GM12878 (cell line): ENCODE measurements around the gene DYNC2H1. TPM values are rescaled to one million over a fixed set of nuclear protein-coding genes. Genes with fewer than 3 reads are reported as not detected.

Source experiments
- ATAC-seq: fragments of 200-7000 bp; cut with Tn5 transposase; 3 replicates; pipeline ENCODE4 v1.9.1; 2020; ENCODE audit warnings: mild to moderate bottlenecking, moderate library complexity
- BruUV-seq: library from RNA; stranded (reverse); fragments of 400-500 nt; replicated peaks from 2 replicates; lab custom pipeline; 2021; lab: Mats Ljungman, UMichigan
- CTCF ChIA-PET: fragments of 300-600 bp; sonication (Branson Sonifier 250); formaldehyde crosslinking; extraction: SDS; loops from one replicate; lab custom pipeline; 2021; ENCODE audit warnings: inconsistent platforms; lab: Yijun Ruan, JAX
- POLR2A ChIA-PET: fragments of 350-600 bp; formaldehyde crosslinking; extraction: SDS; loops from one replicate; lab custom pipeline; 2021; ENCODE audit warnings: inconsistent platforms; lab: Charles Lee
- RAD21 ChIA-PET: fragments of 300-600 bp; sonication (Branson Sonifier 250); formaldehyde crosslinking; loops from one replicate; lab custom pipeline; 2023; ENCODE audit warnings: antibody characterized with exemption; ENCODE audit not compliant: unreplicated experiment; lab: Charles Lee
- SMC1A ChIA-PET: fragments of 300-600 bp; sonication (Branson Sonifier 250); formaldehyde crosslinking; loops from one replicate; lab custom pipeline; 2023; ENCODE audit not compliant: unreplicated experiment, uncharacterized antibody; lab: Charles Lee
- DNase-seq: peaks from one replicate; pipeline ENCODE4 v3.0.0-alpha.2; 2011; ENCODE audit warnings: low read depth, low spot score
- FAIRE-seq: peaks from 3 replicates; lab custom pipeline; 2011; peaks lifted over from hg19 to GRCh38; lab: Jason Lieb, UNC
- H2AFZ ChIP-seq: 2 replicates; pipeline ENCODE4 v1.6.0; 2011; ENCODE audit warnings: low read depth, low read length, control low read depth; ENCODE audit not compliant: control insufficient read depth
- H3K27ac ChIP-seq: 2 replicates; pipeline ENCODE4 v1.5.1; 2011; ENCODE audit warnings: control low read depth; ENCODE audit not compliant: control insufficient read depth, insufficient read depth
- H3K27me3 ChIP-seq, 2 experiments: replicated peaks in 1 of 2; 2 replicates each; pipeline versions ENCODE4 v1.6.0 to v1.6.1; 2011; ENCODE audit warnings: low read length in 1 of 2; ENCODE audit not compliant: control insufficient read depth in 2 of 2, insufficient read depth in 2 of 2
- H3K36me3 ChIP-seq, 2 experiments: 2 replicates each; pipeline ENCODE4 v1.5.1; 2011; ENCODE audit warnings: low read length in 1 of 2; ENCODE audit not compliant: control insufficient read depth in 2 of 2, insufficient read depth in 2 of 2
- H3K4me1 ChIP-seq: 2 replicates; pipeline ENCODE4 v1.6.1; 2011; ENCODE audit warnings: mild to moderate bottlenecking, low read length, moderate library complexity, mixed read lengths; ENCODE audit not compliant: control insufficient read depth, insufficient read depth
- H3K4me2 ChIP-seq: 2 replicates; pipeline ENCODE4 v1.6.0; 2011; ENCODE audit warnings: control low read depth; ENCODE audit not compliant: control insufficient read depth, insufficient read depth
- H3K4me3 ChIP-seq: fragments of 200-600 bp; sonication (generic); 2 replicates; pipeline ENCODE4 v1.5.1; 2016
- H3K79me2 ChIP-seq: 2 replicates; pipeline ENCODE4 v1.6.0; 2011; ENCODE audit warnings: low read length; ENCODE audit not compliant: control insufficient read depth, insufficient read depth
- H3K9ac ChIP-seq: 2 replicates; pipeline ENCODE4 v1.8.0; 2011; ENCODE audit warnings: low read length, control low read depth, mixed read lengths; ENCODE audit not compliant: control insufficient read depth, insufficient read depth
- H3K9me3 ChIP-seq: replicated peaks from 3 replicates; pipeline ENCODE4 v1.5.1; 2011; ENCODE audit warnings: mild to moderate bottlenecking, low read length; ENCODE audit not compliant: control insufficient read depth, insufficient read depth
- H4K20me1 ChIP-seq: 2 replicates; pipeline ENCODE4 v1.6.0; 2011; ENCODE audit not compliant: control insufficient read depth, insufficient read depth
- ATF2 ChIP-seq: IDR thresholded peaks from 2 replicates; pipeline ENCODE4 v1.6.1; 2012; ENCODE audit warnings: low read length, inconsistent platforms
- ATF7 ChIP-seq: fragments of 450-650 bp; IDR thresholded peaks from 2 replicates; pipeline ENCODE4 v1.6.1; 2016; ENCODE audit warnings: low read depth, mild to moderate bottlenecking
- BMI1 ChIP-seq: fragments of 450-650 bp; IDR thresholded peaks from 2 replicates; pipeline ENCODE4 v1.6.1; 2016; ENCODE audit warnings: mild to moderate bottlenecking, moderate library complexity, borderline replicate concordance
- EP300 ChIP-seq, 2 experiments: fragments of 150-350 bp in 1 of 2; IDR thresholded peaks; 2 replicates each; pipeline ENCODE4 v1.6.1; 2011 to 2012; ENCODE audit warnings: low read depth in 2 of 2, low read length in 2 of 2, borderline replicate concordance in 1 of 2, improper control_type of control experiment in 1 of 2, inconsistent platforms in 1 of 2; ENCODE audit not compliant: control insufficient read depth in 1 of 2
- ESRRA ChIP-seq: IDR thresholded peaks from 2 replicates; pipeline ENCODE4 v1.6.1; 2012; ENCODE audit warnings: mild to moderate bottlenecking, low read length, improper control_type of control experiment
- GABPA ChIP-seq: IDR thresholded peaks from 2 replicates; pipeline ENCODE4 v1.6.1; 2014; ENCODE audit warnings: antibody characterized with exemption, low read depth, mild to moderate bottlenecking, inconsistent platforms
- NFIC ChIP-seq: IDR thresholded peaks from 2 replicates; pipeline ENCODE4 v1.6.1; 2012; ENCODE audit warnings: low read depth, mild to moderate bottlenecking, inconsistent platforms, low read length, moderate library complexity
- NFXL1 ChIP-seq: fragments of 450-650 bp; IDR thresholded peaks from 2 replicates; pipeline ENCODE4 v1.6.1; 2017; ENCODE audit warnings: antibody characterized with exemption, mild to moderate bottlenecking, borderline replicate concordance
- NKRF ChIP-seq: fragments of 450-650 bp; conservative IDR thresholded peaks from 2 replicates; pipeline ENCODE4 v1.6.1; 2017; ENCODE audit warnings: mild to moderate bottlenecking, moderate library complexity
- PML ChIP-seq: IDR thresholded peaks from 2 replicates; pipeline ENCODE4 v1.6.1; 2012; ENCODE audit warnings: low read length, inconsistent platforms
- POLR2AphosphoS5 ChIP-seq: IDR thresholded peaks from 2 replicates; pipeline ENCODE4 v1.6.1; 2011; ENCODE audit warnings: mild to moderate bottlenecking, low read length, inconsistent platforms
- RAD51 ChIP-seq: fragments of 450-650 bp; IDR thresholded peaks from 2 replicates; pipeline ENCODE4 v1.6.1; 2016; ENCODE audit warnings: moderate library complexity, mild to moderate bottlenecking, inconsistent platforms
- SRF ChIP-seq, 2 experiments: IDR thresholded peaks; 2 replicates each; pipeline ENCODE4 v1.6.1; 2011; ENCODE audit warnings: low read depth in 2 of 2, low read length in 2 of 2, mild to moderate bottlenecking in 1 of 2, moderate library complexity in 1 of 2
- USF2 ChIP-seq: IDR thresholded peaks from 2 replicates; pipeline ENCODE4 v1.6.1; 2011; ENCODE audit warnings: low read depth, low read length, improper control_type of control experiment, borderline replicate concordance
- YBX1 ChIP-seq: fragments of 450-650 bp; IDR thresholded peaks from 2 replicates; pipeline ENCODE4 v1.6.1; 2016; ENCODE audit warnings: antibody characterized with exemption
- WGBS: methylation state at CpG from one replicate; pipeline ENCODE4 v1.1.6; 2016; ENCODE audit warnings: low lambda C conversion rate; ENCODE audit not compliant: insufficient replicate concordance, insufficient coverage; ENCODE audit errors: missing lambda C conversion rate; 5-methylcytosine and 5-hydroxymethylcytosine counted together
- in situ Hi-C: fragments of 300-500 bp; cut with MboI; formaldehyde crosslinking; loops from 9 replicates; pipeline ENCODE4 v1.14.3; 2018; ENCODE audit warnings: mixed read lengths
- intact Hi-C: fragments of 100-400 bp; cut with micrococcal nuclease; formaldehyde crosslinking; loops from one replicate; pipeline ENCODE4 v1.14.2; 2022; ENCODE audit not compliant: unreplicated experiment
- polyA plus RNA-seq, 11 experiments: library from polyadenylated mRNA; depleted of rRNA in 4 of 11; unstranded in 6 of 11; stranded (reverse) in 5 of 11; fragments of >200 nt; fragmentation: Nextera tagmentation in 4 of 11; fragmentation: Illumina TruSeq in 1 of 11; extraction: Ambion mirVana in 4 of 11; extraction: Trizol in 1 of 11; gene quantifications; 1 replicate in 1 of 11; 2 replicates in 10 of 11; pipeline versions ENCODE4 v1.2.1 to v1.2.3, GENCODE V29; 2011 to 2016; ENCODE audit warnings: inconsistent platforms in 2 of 11, missing spikeins in 2 of 11, low read depth in 1 of 11
- total RNA-seq, 4 experiments: library from RNA; depleted of rRNA in 3 of 4; stranded (reverse); fragments of >200 nt in 3 of 4; fragmentation: Illumina TruSeq in 1 of 4; extraction: Trizol in 1 of 4; gene quantifications; 2 replicates each; pipeline versions ENCODE4 v1.2.1 to v1.2.3, GENCODE V29; 2013 to 2021
- TF ChIP-seq, protein P1 (sequence below), 3 experiments: IDR thresholded peaks in 2 of 3; conservative IDR thresholded peaks in 1 of 3; 2 replicates each; pipeline ENCODE4 v1.5.1; 2011; ENCODE audit warnings: low read depth in 3 of 3, low read length in 3 of 3, mild to moderate bottlenecking in 3 of 3, control low read depth in 2 of 3, moderate library complexity in 2 of 3, inconsistent platforms in 1 of 3, mixed read lengths in 1 of 3; ENCODE audit not compliant: control insufficient read depth in 2 of 3, insufficient read depth in 1 of 3; ENCODE audit errors: extremely low read depth in 1 of 3

Gene DYNC2H1
- total and polyA plus RNA-seq, 10 of the 15 experiments (the other 5 are each of a cell fraction or from before 2014, with no cell fraction given) = 0.12 to 3.9 (median 0.23) TPM; not detected in 2

GRCh38 chr11:103433386-103434072 lies 324.3 kb downstream of the DYNC2H1 start (continued):
- TF ChIP-seq NFIC = no peak
- TF ChIP-seq ESRRA = no peak
- TF ChIP-seq USF2 = no peak

GRCh38 chr11:103434073-103434411 lies 324.8 kb downstream of the DYNC2H1 start:
- Histone ChIP-seq H3K4me1 (no peaks in the 10 kb centered on the region), H3K27ac (no peak overlapping the region), H4K20me1 (no peaks in the 10 kb centered on the region), H3K4me3 (no peak overlapping the region), H3K27me3 (no peaks in the 10 kb centered on the region), H2AFZ (no peak overlapping the region), H3K9ac (no peak overlapping the region), H3K36me3 (no peaks in the 10 kb centered on the region), H3K9me3 (no peaks in the 10 kb centered on the region), H3K4me2 (no peak overlapping the region), H3K79me2 (no peaks in the 10 kb centered on the region)
- ChIA-PET POLR2A (no interaction called here), SMC1A (interaction anchor here (0.9 kb wide), 1 partner anchor 111 kb away, joined by 3 read pairs; no protein-coding TSS in a partner anchor), RAD21 (no interaction called here), CTCF (no interaction called here)
- DNase-seq (no peak), ATAC-seq (no peak), FAIRE-seq (no peak)
- intact Hi-C loops (no loop called here), in situ Hi-C loops (no loop called here)
- no TSS peak for BruUV-seq
- WGBS = 0% methylated on average over 1 of the region's 1 CpG
- TF ChIP-seq EP300 (IDR thresholded peaks at IDR 0.05; ENCODE audit: borderline replicate concordance in 1 of 2, control insufficient read depth in 1 of 2, low read depth in 2 of 2, low read length in 2 of 2) (no peak), NFXL1 (no peak), NKRF (no peak), POLR2AphosphoS5 (no peak), ATF2 (no peak), BMI1 (no peak), GABPA (no peak), YBX1 (no peak), ATF7 (no peak), SRF (IDR thresholded peaks at IDR 0.05; ENCODE audit: low read depth in 2 of 2, low read length in 2 of 2) (no peak), PML (no peak), RAD51 (no peak)
- TF ChIP-seq, protein P1, sequence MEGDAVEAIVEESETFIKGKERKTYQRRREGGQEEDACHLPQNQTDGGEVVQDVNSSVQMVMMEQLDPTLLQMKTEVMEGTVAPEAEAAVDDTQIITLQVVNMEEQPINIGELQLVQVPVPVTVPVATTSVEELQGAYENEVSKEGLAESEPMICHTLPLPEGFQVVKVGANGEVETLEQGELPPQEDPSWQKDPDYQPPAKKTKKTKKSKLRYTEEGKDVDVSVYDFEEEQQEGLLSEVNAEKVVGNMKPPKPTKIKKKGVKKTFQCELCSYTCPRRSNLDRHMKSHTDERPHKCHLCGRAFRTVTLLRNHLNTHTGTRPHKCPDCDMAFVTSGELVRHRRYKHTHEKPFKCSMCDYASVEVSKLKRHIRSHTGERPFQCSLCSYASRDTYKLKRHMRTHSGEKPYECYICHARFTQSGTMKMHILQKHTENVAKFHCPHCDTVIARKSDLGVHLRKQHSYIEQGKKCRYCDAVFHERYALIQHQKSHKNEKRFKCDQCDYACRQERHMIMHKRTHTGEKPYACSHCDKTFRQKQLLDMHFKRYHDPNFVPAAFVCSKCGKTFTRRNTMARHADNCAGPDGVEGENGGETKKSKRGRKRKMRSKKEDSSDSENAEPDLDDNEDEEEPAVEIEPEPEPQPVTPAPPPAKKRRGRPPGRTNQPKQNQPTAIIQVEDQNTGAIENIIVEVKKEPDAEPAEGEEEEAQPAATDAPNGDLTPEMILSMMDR (IDR thresholded peaks at IDR 0.05 in 2 of 3, conservative IDR thresholded peaks at IDR 0.05 in 1 of 3; ENCODE audit: control insufficient read depth in 2 of 3, extremely low read depth in 1 of 3, insufficient read depth in 1 of 3, low read depth in 3 of 3, low read length in 3 of 3) = no peak
